Choroid plexus epithelial cell (primary cell): ENCODE data around the gene CST6.

Source experiments
- DNase-seq: peaks from one replicate; pipeline ENCODE4 v3.0.0-alpha.2; 2010; ENCODE audit warnings: low read depth
- H3K4me3 ChIP-seq: 2 replicates; pipeline ENCODE4 v1.5.1; 2011; ENCODE audit warnings: low read depth, mild to moderate bottlenecking, control low read depth, low read length, moderate library complexity
- CTCF ChIP-seq: conservative IDR thresholded peaks from 2 replicates; pipeline ENCODE4 v1.5.1; 2011; ENCODE audit warnings: low read depth, mild to moderate bottlenecking, control low read depth, inconsistent platforms, low read length, moderate library complexity

The CST6 gene

GRCh38 chr11:65988791-65989592 is 22.8 kb upstream of the CST6 start:
- peak; percentile 94 for TF ChIP-seq CTCF
- DNase-seq: peak; percentile 98
- no peak overlapping the region for H3K4me3 ChIP-seq

- DNase-seq: no peak
- no peak overlapping the region for H3K4me3 ChIP-seq
- TF ChIP-seq CTCF: no peak
Measured at GRCh38 chr11:65992056-65992455, 19.8 kb upstream of the CST6 start.

- peak; percentile 18 for DNase-seq
- no peak overlapping the region for H3K4me3 ChIP-seq
- no peak for TF ChIP-seq CTCF
Measured at GRCh38 chr11:65997286-65997685, 14.5 kb upstream of the CST6 start.

GRCh38 chr11:66001942-66002647 is 9.7 kb upstream of the CST6 start, which contains the start of the genes BANF1 and EIF1AD:
Gene BANF1, plus strand, starts transcription at chr11:66002503. Its CDS starts 748 bp downstream, at chr11:66003251.
Gene EIF1AD, minus strand, starts transcription at chr11:66002157. Its CDS starts 1,768 bp downstream, at chr11:66000389.
- DNase-seq: peak; percentile 99
- no peak for TF ChIP-seq CTCF
- peak within 1 kb of the TSS; percentile 97 for H3K4me3 ChIP-seq

- peak; percentile 31 for TF ChIP-seq CTCF
- peak; percentile 44 for DNase-seq
- H3K4me3 ChIP-seq: peak overlapping the region; percentile 97
Measured at GRCh38 chr11:66002648-66003225, 9.1 kb upstream of the CST6 start.

- H3K4me3 ChIP-seq: peak overlapping the region; percentile 97
- DNase-seq: no peak
Measured at GRCh38 chr11:66003291-66003690, 8.5 kb upstream of the CST6 start.

More at GRCh38 chr11:66003291-66003690, 8.5 kb upstream of the CST6 start:
- TF ChIP-seq CTCF: no peak
